ENCODE results near the gene MYO7A. TPM values are rescaled to one million over a fixed set of nuclear protein-coding genes. Genes with fewer than 3 reads are reported as not detected.

Gene MYO7A
- total RNA-seq, 1 experiment from 2014 or later, result 2.5 TPM

GRCh38 chr11:77193911-77194830, 66.1 kb downstream of the MYO7A start:
- DNase-seq (ENCODE audit: low spot score) (no peak), ATAC-seq (no peak)
- Mint-ChIP-seq H3K4me3 (no peak overlapping the region), H3K27me3 (ENCODE audit: low read depth) (no peaks in the 10 kb centered on the region; the same call in 1 of the 2 replicates), H3K36me3 (no peaks in the 10 kb centered on the region), H3K27ac (no peak overlapping the region), H3K9me3 (no peaks in the 10 kb centered on the region), H3K4me1 (peaks cover 5% of the 10 kb centered on the region)
- CTCF ChIA-PET, result interaction anchor here (0.7 to 2.3 kb wide), 4 partner anchors 17 to 396 kb away, joined by 3 to 14 read pairs (median 6); partner anchors contain the start of genes AQP11 and MYO7A
- TF ChIP-seq NR1H2 (CRISPR knock-in tag; IDR thresholded peaks at IDR 0.05), result no peak
- TF ChIP-seq ZMAT4 (CRISPR knock-in tag; IDR thresholded peaks at IDR 0.05), result no peak
- TF ChIP-seq CREM (CRISPR knock-in tag; IDR thresholded peaks at IDR 0.05), result no peak
- TF ChIP-seq ATF2 (CRISPR knock-in tag; IDR thresholded peaks at IDR 0.05; ENCODE audit: borderline replicate concordance, low read depth), result no peak
- no peak for TF ChIP-seq CREB1 (CRISPR knock-in tag; IDR thresholded peaks at IDR 0.05)
- TF ChIP-seq ATF1 (CRISPR knock-in tag; IDR thresholded peaks at IDR 0.05), result no peak
- no peak for TF ChIP-seq ARID4B (CRISPR knock-in tag; IDR thresholded peaks at IDR 0.05; ENCODE audit: borderline replicate concordance)
- no peak for TF ChIP-seq IRF1 (CRISPR knock-in tag; IDR thresholded peaks at IDR 0.05)
- no peak for TF ChIP-seq PRDM15 (CRISPR knock-in tag; IDR thresholded peaks at IDR 0.05)
- TF ChIP-seq KAT7 (CRISPR knock-in tag; IDR thresholded peaks at IDR 0.05; ENCODE audit: borderline replicate concordance), result no peak
- TF ChIP-seq NR3C1 (CRISPR knock-in tag; conservative IDR thresholded peaks at IDR 0.05; ENCODE audit: low read depth), result no peak
- TF ChIP-seq RELA (CRISPR knock-in tag; IDR thresholded peaks at IDR 0.05; ENCODE audit: borderline replicate concordance), result no peak
- TF ChIP-seq STAT6 (CRISPR knock-in tag; conservative IDR thresholded peaks at IDR 0.05; ENCODE audit: low read depth), result no peak
- no peak for TF ChIP-seq OVOL2 (CRISPR knock-in tag; IDR thresholded peaks at IDR 0.05; ENCODE audit: borderline replicate concordance)
- no peak for TF ChIP-seq ZSCAN18 (CRISPR knock-in tag; IDR thresholded peaks at IDR 0.05)
- no peak for TF ChIP-seq SMAD4 (CRISPR knock-in tag; IDR thresholded peaks at IDR 0.05)
- POLR2A ChIA-PET, result no interaction called here
